Upper lobe of right lung (tissue), 1 donor: ENCODE measurements around the gene OTOA. TPM values are rescaled to one million over a fixed set of nuclear protein-coding genes. Genes with fewer than 3 reads are reported as not detected.
"Not testable (repeated sequence)": the region's sequence is repeated elsewhere in the genome, so short reads cannot be mapped to it uniquely, and the experiment has no call there.

Experiments used
- ATAC-seq: fragments of 200-7000 bp; cut with Tn5 transposase; one replicate; pipeline ENCODE4 v1.9.1; 2020; ENCODE audit warnings: mild to moderate bottlenecking, moderate library complexity
- DNase-seq: peaks from one replicate; pipeline ENCODE4 v3.0.0-alpha.2; 2020
- H3K27ac ChIP-seq: fragments of 200-600 bp; one replicate; pipeline ENCODE4 v1.8.0; 2022
- H3K27me3 ChIP-seq: fragments of 200-600 bp; one replicate; pipeline ENCODE4 v1.8.0; 2022; ENCODE audit warnings: mild to moderate bottlenecking
- H3K36me3 ChIP-seq: fragments of 200-600 bp; one replicate; pipeline ENCODE4 v1.8.0; 2022
- H3K4me1 ChIP-seq: fragments of 200-600 bp; one replicate; pipeline ENCODE4 v1.8.0; 2022
- H3K4me3 ChIP-seq: fragments of 200-600 bp; one replicate; pipeline ENCODE4 v1.8.0; 2022; ENCODE audit warnings: mild to moderate bottlenecking
- H3K9me3 ChIP-seq: fragments of 200-600 bp; one replicate; pipeline ENCODE4 v1.8.0; 2022
- intact Hi-C: fragments of 100-400 bp; cut with DNase I; formaldehyde crosslinking; loops from one replicate; pipeline ENCODE4 v1.11.0; 2022
- total RNA-seq: library from RNA; stranded (reverse); fragmentation: NEBNext Ultra II Directional; extraction: Animal tissue kit (Norgen Biotek cat#: 25700); gene quantifications from one replicate; pipeline ENCODE4 v1.2.1, GENCODE V29; 2021
- TF ChIP-seq, protein P1 (sequence below): fragments of 200-600 bp; IDR thresholded peaks from one replicate; pipeline ENCODE4 v1.8.0; 2022; ENCODE audit warnings: antibody characterized with exemption
- donor health status: DM: no; HTN: yes; CAD: no; lungs with severe emphysema.

OTOA gene
- total RNA-seq, 1 donor from 2014 or later = 0.90 TPM

DNA sequence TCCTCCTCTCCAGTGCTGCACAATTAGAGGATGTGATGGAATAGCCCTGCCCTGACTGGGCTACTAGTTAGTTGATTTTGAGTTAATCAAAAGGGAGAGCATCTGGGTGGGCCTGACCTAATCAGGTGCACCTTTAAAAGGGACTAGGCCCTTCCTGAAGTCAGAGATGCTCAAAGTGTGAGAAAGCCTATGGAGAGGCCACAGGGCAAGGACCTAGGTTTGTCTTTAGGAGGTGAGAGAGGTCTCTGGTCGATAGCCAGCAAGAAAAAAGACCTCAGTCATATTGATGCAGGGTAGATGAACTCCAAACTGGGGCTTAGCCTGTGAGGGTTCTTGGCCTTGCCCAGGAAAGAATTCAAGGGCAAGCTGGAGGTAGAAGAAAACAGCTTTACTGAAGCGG lies 104.5 kb downstream of the OTOA start:
- H3K27me3 ChIP-seq, H3K36me3 ChIP-seq, H3K9me3 ChIP-seq, DNase-seq, H3K4me1 ChIP-seq, H3K4me3 ChIP-seq, H3K27ac ChIP-seq, intact Hi-C loops, ATAC-seq: not testable (repeated sequence)

DNA sequence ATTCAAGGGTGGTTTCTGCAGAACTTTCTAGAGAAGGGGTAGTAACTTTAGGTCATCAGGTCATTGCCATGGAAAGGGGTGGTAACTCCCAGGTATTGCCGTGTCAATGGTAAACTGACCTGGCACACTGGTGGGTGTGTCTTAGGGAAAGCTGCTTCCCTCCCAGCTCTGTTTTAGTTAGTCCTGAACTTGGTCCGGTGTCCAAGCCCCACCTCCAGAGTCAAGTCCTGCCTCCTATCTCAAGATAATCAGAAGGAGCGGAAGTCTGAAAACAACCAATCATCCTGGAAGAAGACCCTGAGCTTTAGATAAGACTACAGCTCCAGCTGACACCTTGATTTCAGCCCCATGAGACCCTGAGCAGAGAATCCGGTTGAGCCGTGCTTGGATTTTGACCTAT lies 105.0 kb downstream of the OTOA start:
- H3K36me3 ChIP-seq, intact Hi-C loops, H3K27ac ChIP-seq, H3K27me3 ChIP-seq, H3K4me3 ChIP-seq, H3K4me1 ChIP-seq, H3K9me3 ChIP-seq, DNase-seq, ATAC-seq: not testable (repeated sequence)

DNA sequence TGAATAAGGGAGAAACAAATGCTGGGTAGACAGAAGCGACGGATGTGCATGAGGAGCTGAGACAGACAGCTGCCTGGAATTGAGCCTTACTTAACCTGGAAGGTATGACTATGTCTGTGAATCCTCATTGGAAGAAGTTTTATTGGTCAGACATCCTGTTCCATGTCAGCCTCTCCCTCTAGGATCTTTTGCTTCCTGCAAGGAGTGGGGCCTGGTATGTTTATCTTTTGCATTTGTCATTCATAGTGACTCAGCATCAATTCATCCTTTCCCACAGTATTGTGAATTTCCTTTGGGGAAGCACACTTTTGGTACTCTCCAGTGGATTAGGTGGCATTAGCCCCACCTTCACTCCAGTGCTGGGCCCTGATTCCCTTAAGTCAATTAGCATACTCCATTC lies 105.5 kb downstream of the OTOA start:
- H3K4me3 ChIP-seq, intact Hi-C loops, H3K27me3 ChIP-seq, H3K27ac ChIP-seq, H3K4me1 ChIP-seq, H3K36me3 ChIP-seq, ATAC-seq, H3K9me3 ChIP-seq, DNase-seq: not testable (repeated sequence)

DNA sequence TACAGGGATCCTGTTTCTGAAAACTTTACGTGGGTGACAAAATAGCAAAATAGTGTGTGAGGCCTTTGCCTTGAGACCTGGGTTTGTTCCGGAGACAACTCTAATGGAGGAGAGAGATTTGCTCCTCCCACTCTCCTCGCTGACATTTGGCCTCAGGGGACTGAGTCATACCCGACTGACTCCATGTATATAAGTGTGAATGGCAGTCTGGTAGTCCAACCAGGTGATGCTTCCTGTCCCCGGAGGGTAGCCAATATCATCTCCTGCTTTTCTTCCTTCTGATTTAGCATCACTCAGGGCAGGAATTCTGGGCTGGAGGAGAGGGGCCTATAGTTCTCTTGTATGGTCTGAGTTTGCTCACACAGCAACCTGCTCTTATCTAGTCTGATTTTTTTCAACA lies 106.8 kb downstream of the OTOA start:
- DNase-seq, ATAC-seq, intact Hi-C loops, H3K4me1 ChIP-seq, H3K27ac ChIP-seq, H3K4me3 ChIP-seq, H3K9me3 ChIP-seq, H3K27me3 ChIP-seq, H3K36me3 ChIP-seq: not testable (repeated sequence)

DNA sequence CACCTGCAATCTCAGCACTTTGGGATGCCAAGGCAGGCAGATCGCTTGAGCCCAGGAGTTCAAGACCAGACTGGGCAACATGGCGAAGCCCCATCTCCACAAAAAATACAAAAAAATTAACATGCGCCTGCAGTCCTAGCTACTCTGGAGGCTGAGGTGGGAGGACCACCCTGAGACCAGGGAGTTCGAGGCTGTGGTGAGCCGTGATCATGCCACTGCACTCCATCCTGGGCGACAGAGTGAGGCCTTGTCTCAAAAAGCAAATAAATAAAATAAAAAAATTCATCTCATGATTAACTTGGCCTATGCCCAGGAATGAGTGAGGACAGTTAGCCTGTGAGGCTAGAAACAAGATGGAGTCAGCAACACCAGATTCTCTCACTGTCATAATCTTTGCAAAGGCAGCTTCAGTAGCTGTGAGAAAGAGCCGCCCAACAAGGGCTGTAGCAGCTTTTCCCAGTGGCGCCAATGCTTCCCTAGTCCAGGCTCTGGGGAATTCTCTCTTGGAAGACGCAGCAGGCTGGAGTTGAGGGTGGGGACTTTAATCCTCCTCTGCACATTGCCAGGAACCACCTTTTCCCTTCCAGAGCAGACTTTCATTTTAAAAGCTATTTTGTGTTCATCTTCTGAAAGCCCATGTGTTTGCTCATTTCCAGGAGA lies 108.9 kb downstream of the OTOA start:
- ATAC-seq, H3K27ac ChIP-seq, H3K4me1 ChIP-seq, H3K27me3 ChIP-seq, H3K4me3 ChIP-seq, intact Hi-C loops, H3K36me3 ChIP-seq, H3K9me3 ChIP-seq, DNase-seq: not testable (repeated sequence)

DNA sequence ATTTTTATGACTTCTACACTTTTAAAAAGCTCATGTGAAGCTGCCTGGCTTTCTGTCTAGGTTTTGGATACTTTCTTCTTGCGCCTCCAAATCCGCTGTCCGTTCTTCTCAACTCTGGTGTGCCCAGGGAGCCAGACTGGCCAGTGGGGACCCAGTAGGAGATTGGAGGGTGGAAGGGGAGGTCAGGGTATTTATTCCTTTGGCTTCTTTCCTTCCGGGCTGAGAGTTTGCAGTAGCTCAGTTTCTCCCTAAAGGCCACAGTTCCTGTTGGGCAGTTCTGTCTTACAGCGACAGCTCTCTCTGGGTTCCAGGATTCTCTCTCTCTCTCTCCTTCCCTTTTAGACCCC lies 109.4 kb downstream of the OTOA start:
- H3K27ac ChIP-seq, intact Hi-C loops, ATAC-seq, H3K27me3 ChIP-seq, H3K4me1 ChIP-seq, DNase-seq, H3K36me3 ChIP-seq, H3K4me3 ChIP-seq, H3K9me3 ChIP-seq: not testable (repeated sequence)

DNA sequence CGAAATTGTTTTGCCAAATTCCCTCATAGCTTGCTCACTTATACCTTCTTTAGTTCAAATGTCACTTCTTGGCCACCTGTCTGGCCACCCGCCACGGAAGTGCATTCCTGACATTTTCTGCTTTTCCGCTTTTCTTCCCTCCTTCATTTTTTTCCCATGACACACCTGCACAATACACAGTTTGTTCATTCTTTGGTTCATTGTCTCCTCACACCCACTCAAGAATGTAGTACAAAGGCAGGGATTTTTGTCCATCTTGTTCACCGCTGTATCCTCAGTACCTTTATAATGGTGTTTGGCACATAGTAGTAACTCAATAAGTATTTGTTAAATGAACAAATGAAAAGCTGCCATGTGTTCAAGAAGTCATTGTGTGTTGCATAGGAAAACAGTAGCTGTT lies 116.8 kb downstream of the OTOA start:
- H3K36me3 ChIP-seq, H3K4me3 ChIP-seq, H3K27ac ChIP-seq, ATAC-seq, H3K9me3 ChIP-seq, intact Hi-C loops, H3K27me3 ChIP-seq, H3K4me1 ChIP-seq, DNase-seq: not testable (repeated sequence)

DNA sequence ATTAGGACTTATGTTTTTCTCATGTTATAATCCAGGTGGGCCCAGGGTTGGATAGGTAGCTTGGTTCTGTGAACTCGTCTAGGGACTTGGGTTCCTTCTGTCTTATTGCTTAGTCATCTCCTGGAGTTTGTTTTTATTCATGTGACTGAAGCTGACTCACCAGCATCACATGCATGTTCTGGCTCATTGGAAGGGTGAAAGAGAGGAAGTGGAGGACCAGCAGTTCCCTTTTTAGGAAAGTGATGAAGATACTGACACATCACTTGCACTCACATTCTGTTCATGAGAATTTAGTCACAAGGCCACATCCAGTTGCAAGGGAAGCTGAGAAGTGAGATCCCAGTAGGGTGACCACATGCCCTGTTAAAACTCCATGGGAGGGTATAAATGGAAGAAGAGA lies 126.7 kb downstream of the OTOA start:
- intact Hi-C loops, DNase-seq, H3K36me3 ChIP-seq, H3K27me3 ChIP-seq, H3K4me3 ChIP-seq, H3K27ac ChIP-seq, H3K9me3 ChIP-seq, H3K4me1 ChIP-seq: not testable (repeated sequence)
- peak; percentile 92 for ATAC-seq

DNA sequence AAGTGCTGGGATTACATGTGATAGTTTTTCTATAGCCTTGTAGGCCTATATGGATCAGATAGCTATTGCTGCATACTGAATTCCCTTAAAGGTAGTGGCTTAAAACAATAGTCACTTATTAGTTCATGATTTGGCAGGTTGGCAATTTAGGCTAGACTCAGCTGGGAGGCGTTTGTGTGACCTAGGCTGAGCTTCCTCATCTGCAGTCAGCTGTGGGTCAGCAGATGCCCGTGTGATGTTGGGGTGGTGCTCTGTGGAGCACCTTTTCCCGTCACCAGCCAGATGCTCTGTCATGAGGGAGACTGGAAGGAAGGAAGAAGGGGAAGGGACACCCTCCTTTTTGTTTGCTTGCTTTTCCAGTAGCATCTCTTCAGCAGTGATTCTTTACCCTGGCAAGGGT lies 129.5 kb downstream of the OTOA start:
- H3K36me3 ChIP-seq, H3K27me3 ChIP-seq, DNase-seq, intact Hi-C loops, H3K9me3 ChIP-seq, H3K27ac ChIP-seq, H3K4me3 ChIP-seq, H3K4me1 ChIP-seq: not testable (repeated sequence)
- ATAC-seq = peak; percentile 81

DNA sequence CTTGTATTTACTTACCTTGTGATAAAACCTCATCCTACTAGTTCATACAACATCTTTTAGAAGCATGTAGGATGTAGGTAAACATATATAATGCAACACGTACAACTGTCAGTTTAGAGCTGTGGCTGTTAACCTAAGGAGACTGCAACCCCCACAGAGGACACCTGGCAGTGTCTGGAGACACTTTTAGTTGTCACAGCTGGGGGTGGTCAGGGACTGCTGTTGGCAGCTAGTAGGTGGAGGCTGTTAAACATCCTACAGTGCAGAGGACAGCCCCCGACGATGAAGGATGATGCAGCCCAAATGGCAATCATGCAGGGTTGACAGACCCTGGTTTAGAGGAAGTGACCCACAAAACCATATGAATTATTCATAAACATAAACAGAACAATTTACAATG lies 134.8 kb downstream of the OTOA start:
- H3K4me3 ChIP-seq, H3K9me3 ChIP-seq, H3K27ac ChIP-seq, ATAC-seq, H3K27me3 ChIP-seq, DNase-seq, H3K36me3 ChIP-seq, intact Hi-C loops, H3K4me1 ChIP-seq: not testable (repeated sequence)

DNA sequence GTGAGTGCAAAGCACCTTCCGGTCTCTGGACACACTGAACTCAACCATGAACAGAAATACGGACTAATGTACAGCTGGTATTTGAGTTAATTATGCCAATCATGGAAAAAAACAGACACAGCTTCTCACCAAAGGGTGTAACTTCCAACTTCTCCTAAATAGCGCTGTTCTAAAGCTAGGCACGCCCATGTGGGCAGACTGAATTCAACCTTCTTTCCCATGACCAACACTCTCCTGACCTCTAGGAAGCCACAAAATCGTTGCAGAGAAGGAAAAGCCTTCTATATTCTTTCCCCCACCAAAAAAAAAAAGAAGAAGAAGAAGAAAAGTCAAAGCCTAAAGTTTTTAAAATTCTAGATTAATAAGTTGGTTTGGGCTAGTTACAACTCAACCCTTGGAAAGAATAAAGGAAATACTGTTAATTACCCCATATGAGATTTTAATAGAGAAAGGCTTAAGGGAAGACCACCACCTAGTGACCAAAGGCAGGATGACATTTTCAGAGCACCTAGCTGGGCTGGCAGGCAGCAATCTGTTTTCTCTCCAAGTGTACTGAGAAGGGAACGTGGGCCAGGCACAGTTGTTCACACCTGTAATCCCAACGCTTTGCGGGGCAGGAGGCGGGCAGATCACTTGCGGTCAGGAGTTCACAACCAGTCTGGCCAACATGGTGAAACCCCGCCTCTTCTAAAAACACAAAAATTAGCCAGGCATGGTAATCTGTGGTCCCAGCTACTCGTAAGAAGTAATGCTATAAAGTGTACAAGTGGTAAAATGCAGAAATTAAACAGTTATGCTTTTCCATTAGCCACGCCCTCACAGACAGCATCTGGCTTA lies 138.0 kb downstream of the OTOA start:
- H3K27me3 ChIP-seq, H3K4me1 ChIP-seq, H3K9me3 ChIP-seq, intact Hi-C loops, H3K4me3 ChIP-seq, H3K27ac ChIP-seq, DNase-seq, H3K36me3 ChIP-seq: not testable (repeated sequence)
- TF ChIP-seq, protein P1, sequence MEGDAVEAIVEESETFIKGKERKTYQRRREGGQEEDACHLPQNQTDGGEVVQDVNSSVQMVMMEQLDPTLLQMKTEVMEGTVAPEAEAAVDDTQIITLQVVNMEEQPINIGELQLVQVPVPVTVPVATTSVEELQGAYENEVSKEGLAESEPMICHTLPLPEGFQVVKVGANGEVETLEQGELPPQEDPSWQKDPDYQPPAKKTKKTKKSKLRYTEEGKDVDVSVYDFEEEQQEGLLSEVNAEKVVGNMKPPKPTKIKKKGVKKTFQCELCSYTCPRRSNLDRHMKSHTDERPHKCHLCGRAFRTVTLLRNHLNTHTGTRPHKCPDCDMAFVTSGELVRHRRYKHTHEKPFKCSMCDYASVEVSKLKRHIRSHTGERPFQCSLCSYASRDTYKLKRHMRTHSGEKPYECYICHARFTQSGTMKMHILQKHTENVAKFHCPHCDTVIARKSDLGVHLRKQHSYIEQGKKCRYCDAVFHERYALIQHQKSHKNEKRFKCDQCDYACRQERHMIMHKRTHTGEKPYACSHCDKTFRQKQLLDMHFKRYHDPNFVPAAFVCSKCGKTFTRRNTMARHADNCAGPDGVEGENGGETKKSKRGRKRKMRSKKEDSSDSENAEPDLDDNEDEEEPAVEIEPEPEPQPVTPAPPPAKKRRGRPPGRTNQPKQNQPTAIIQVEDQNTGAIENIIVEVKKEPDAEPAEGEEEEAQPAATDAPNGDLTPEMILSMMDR = peak; percentile 42
- ATAC-seq = peak; percentile 93

DNA sequence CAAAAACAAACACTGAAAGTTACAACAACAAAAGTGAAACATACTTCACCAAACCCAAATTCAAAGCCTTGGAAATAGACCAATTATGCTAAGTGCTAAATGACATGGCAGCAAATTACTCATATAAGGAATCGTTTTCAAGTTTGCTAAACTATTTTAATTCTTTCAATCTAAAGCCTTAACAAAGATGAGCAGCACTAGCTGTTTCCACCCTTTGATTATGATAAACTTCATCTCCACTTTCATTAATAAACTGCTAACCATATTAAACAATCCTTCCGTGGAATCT lies 138.6 kb downstream of the OTOA start:
- H3K4me3 ChIP-seq, intact Hi-C loops, H3K9me3 ChIP-seq, DNase-seq, H3K4me1 ChIP-seq, H3K36me3 ChIP-seq, H3K27ac ChIP-seq, H3K27me3 ChIP-seq, ATAC-seq: not testable (repeated sequence)
